ENCODE measurements around the gene PIAS1.

- TF ChIP-seq CTCF (IDR thresholded peaks at IDR 0.05; ENCODE audit: insufficient read depth, low read length, poor library complexity, severe bottlenecking) (no peak), EZH2phosphoT487 (conservative IDR thresholded peaks at IDR 0.05; ENCODE audit: low read length) (no peak)
Observed at GRCh38 chr15:68191555-68191954, 137.4 kb downstream of the PIAS1 start.

All from SU-DHL-6 (cell line).